ENCODE data around the gene BMPR1A.

DNA sequence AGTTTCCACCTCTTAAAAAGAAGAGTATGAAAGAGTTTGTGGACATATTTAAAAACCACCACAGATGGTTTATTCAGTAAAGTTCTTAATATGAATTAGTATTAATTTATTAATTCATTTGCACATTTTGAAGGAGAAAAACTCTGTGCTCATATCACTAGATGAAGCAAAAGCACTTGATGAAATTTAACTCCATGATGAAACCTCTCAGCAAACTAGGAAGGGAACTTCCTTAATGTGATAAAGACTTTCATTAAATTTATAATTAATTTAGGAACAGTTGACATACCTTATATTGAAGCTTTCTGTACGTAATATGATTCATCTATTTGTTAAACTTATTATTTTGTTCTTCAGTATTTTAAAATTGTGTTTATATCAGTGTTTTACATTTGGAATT lies 101.6 kb downstream of the BMPR1A start:
- TF ChIP-seq, protein P1, sequence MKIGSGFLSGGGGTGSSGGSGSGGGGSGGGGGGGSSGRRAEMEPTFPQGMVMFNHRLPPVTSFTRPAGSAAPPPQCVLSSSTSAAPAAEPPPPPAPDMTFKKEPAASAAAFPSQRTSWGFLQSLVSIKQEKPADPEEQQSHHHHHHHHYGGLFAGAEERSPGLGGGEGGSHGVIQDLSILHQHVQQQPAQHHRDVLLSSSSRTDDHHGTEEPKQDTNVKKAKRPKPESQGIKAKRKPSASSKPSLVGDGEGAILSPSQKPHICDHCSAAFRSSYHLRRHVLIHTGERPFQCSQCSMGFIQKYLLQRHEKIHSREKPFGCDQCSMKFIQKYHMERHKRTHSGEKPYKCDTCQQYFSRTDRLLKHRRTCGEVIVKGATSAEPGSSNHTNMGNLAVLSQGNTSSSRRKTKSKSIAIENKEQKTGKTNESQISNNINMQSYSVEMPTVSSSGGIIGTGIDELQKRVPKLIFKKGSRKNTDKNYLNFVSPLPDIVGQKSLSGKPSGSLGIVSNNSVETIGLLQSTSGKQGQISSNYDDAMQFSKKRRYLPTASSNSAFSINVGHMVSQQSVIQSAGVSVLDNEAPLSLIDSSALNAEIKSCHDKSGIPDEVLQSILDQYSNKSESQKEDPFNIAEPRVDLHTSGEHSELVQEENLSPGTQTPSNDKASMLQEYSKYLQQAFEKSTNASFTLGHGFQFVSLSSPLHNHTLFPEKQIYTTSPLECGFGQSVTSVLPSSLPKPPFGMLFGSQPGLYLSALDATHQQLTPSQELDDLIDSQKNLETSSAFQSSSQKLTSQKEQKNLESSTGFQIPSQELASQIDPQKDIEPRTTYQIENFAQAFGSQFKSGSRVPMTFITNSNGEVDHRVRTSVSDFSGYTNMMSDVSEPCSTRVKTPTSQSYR (CRISPR knock-in tag; IDR thresholded peaks at IDR 0.05) = no peak
- TF ChIP-seq, protein P2, sequence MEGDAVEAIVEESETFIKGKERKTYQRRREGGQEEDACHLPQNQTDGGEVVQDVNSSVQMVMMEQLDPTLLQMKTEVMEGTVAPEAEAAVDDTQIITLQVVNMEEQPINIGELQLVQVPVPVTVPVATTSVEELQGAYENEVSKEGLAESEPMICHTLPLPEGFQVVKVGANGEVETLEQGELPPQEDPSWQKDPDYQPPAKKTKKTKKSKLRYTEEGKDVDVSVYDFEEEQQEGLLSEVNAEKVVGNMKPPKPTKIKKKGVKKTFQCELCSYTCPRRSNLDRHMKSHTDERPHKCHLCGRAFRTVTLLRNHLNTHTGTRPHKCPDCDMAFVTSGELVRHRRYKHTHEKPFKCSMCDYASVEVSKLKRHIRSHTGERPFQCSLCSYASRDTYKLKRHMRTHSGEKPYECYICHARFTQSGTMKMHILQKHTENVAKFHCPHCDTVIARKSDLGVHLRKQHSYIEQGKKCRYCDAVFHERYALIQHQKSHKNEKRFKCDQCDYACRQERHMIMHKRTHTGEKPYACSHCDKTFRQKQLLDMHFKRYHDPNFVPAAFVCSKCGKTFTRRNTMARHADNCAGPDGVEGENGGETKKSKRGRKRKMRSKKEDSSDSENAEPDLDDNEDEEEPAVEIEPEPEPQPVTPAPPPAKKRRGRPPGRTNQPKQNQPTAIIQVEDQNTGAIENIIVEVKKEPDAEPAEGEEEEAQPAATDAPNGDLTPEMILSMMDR (IDR thresholded peaks at IDR 0.05) = no peak
- TF ChIP-seq, protein P3, sequence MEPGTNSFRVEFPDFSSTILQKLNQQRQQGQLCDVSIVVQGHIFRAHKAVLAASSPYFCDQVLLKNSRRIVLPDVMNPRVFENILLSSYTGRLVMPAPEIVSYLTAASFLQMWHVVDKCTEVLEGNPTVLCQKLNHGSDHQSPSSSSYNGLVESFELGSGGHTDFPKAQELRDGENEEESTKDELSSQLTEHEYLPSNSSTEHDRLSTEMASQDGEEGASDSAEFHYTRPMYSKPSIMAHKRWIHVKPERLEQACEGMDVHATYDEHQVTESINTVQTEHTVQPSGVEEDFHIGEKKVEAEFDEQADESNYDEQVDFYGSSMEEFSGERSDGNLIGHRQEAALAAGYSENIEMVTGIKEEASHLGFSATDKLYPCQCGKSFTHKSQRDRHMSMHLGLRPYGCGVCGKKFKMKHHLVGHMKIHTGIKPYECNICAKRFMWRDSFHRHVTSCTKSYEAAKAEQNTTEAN (CRISPR knock-in tag; IDR thresholded peaks at IDR 0.05) = no peak
- TF ChIP-seq, protein P4, sequence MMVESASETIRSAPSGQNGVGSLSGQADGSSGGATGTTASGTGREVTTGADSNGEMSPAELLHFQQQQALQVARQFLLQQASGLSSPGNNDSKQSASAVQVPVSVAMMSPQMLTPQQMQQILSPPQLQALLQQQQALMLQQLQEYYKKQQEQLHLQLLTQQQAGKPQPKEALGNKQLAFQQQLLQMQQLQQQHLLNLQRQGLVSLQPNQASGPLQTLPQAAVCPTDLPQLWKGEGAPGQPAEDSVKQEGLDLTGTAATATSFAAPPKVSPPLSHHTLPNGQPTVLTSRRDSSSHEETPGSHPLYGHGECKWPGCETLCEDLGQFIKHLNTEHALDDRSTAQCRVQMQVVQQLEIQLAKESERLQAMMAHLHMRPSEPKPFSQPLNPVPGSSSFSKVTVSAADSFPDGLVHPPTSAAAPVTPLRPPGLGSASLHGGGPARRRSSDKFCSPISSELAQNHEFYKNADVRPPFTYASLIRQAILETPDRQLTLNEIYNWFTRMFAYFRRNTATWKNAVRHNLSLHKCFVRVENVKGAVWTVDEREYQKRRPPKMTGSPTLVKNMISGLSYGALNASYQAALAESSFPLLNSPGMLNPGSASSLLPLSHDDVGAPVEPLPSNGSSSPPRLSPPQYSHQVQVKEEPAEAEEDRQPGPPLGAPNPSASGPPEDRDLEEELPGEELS (CRISPR knock-in tag; IDR thresholded peaks at IDR 0.05) = no peak
